Breast epithelium (tissue), 4 donors: ENCODE results near the gene PTPN4. TPM values are rescaled to one million over a fixed set of nuclear protein-coding genes. Genes with fewer than 3 reads are reported as not detected.

Experiments
- DNase-seq, 2 donors: peaks; one replicate each; pipeline ENCODE4 v3.0.0-alpha.2; 2019; ENCODE audit warnings: low spot score in 2 of 2
- H3K27ac ChIP-seq, 2 donors: fragments of 200-600 bp; sonication (generic) in 1 of 2; one replicate each; pipeline ENCODE4 v1.5.1; 2016 to 2019; ENCODE audit warnings: mild to moderate bottlenecking in 1 of 2
- H3K27me3 ChIP-seq, 2 donors: fragments of 200-600 bp; sonication (generic) in 1 of 2; one replicate each; pipeline versions ENCODE4 v1.5.1 to v1.6.0; 2017 to 2019; ENCODE audit warnings: control low read depth in 1 of 2, mild to moderate bottlenecking in 1 of 2
- H3K36me3 ChIP-seq: fragments of 200-600 bp; one replicate; pipeline ENCODE4 v1.5.1; 2019
- H3K4me1 ChIP-seq, 2 donors: fragments of 200-600 bp; sonication (generic); one replicate each; pipeline ENCODE4 v1.5.1; 2016 to 2019; ENCODE audit warnings: control low read depth in 1 of 2
- H3K4me3 ChIP-seq, 3 donors: fragments of 200-600 bp; sonication (generic); 1 replicate in 2 of 3; 2 replicates in 1 of 3; pipeline ENCODE4 v1.5.1; 2016 to 2019; ENCODE audit warnings: mild to moderate bottlenecking in 3 of 3, moderate library complexity in 2 of 3
- H3K9me3 ChIP-seq, 2 donors: fragments of 200-600 bp; sonication (generic) in 1 of 2; one replicate each; pipeline ENCODE4 v1.5.1; 2016 to 2019; ENCODE audit warnings: control low read depth in 1 of 2
- POLR2A ChIP-seq: fragments of 450-650 bp; IDR thresholded peaks from one replicate; pipeline ENCODE4 v1.6.1; 2016; ENCODE audit warnings: antibody characterized with exemption, mild to moderate bottlenecking, moderate library complexity
- POLR2AphosphoS5 ChIP-seq, 3 donors: sonication (generic); formaldehyde crosslinking; IDR thresholded peaks; one replicate each; pipeline ENCODE4 v1.6.1; 2017; ENCODE audit warnings: antibody characterized with exemption in 3 of 3
- intact Hi-C: fragments of 100-400 bp; cut with DNase I; formaldehyde crosslinking; loops from one replicate; pipeline ENCODE4 v1.15.1; 2023; ENCODE audit warnings: low total_unique reads
- total RNA-seq, 3 donors: library from RNA; depleted of rRNA; stranded (reverse); fragments of >200 nt; gene quantifications; one replicate each; pipeline ENCODE4 v1.1.0, GENCODE V29; 2016
- TF ChIP-seq, protein P1 (sequence below), 3 donors: fragments of 450-650 bp; IDR thresholded peaks; one replicate each; pipeline ENCODE4 v1.5.1; 2016 to 2017; ENCODE audit warnings: antibody characterized with exemption in 3 of 3, mild to moderate bottlenecking in 3 of 3, moderate library complexity in 3 of 3

PTPN4 gene
- total RNA-seq, 3 donors from 2014 or later, result 29.1 to 49.6 (median 38.7) TPM

- intact Hi-C loops, result no loop called here
- TF ChIP-seq, protein P1, sequence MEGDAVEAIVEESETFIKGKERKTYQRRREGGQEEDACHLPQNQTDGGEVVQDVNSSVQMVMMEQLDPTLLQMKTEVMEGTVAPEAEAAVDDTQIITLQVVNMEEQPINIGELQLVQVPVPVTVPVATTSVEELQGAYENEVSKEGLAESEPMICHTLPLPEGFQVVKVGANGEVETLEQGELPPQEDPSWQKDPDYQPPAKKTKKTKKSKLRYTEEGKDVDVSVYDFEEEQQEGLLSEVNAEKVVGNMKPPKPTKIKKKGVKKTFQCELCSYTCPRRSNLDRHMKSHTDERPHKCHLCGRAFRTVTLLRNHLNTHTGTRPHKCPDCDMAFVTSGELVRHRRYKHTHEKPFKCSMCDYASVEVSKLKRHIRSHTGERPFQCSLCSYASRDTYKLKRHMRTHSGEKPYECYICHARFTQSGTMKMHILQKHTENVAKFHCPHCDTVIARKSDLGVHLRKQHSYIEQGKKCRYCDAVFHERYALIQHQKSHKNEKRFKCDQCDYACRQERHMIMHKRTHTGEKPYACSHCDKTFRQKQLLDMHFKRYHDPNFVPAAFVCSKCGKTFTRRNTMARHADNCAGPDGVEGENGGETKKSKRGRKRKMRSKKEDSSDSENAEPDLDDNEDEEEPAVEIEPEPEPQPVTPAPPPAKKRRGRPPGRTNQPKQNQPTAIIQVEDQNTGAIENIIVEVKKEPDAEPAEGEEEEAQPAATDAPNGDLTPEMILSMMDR (IDR thresholded peaks at IDR 0.05), result no peak
- TF ChIP-seq POLR2A, result no peak
- TF ChIP-seq POLR2AphosphoS5 (IDR thresholded peaks at IDR 0.05), result no peak
- Histone ChIP-seq H3K36me3 (no peaks in the 10 kb centered on the region), H3K4me3 (no peak overlapping the region), H3K9me3 (no peaks in the 10 kb centered on the region), H3K27ac (no peak overlapping the region), H3K4me1 (no peaks in the 10 kb centered on the region), H3K27me3 (no peaks in the 10 kb centered on the region)
- no peak for DNase-seq
These were observed 270.2 kb downstream of the PTPN4 start for GRCh38 chr2:120029672-120030640.

GRCh38 chr2:120032297-120032696 lies 272.6 kb downstream of the PTPN4 start:
- H3K36me3 ChIP-seq, result no peaks in the 10 kb centered on the region
- intact Hi-C loops, result no loop called here
- no peak overlapping the region for H3K4me3 ChIP-seq
- no peaks in the 10 kb centered on the region for H3K27me3 ChIP-seq
- TF ChIP-seq POLR2A (no peak), POLR2AphosphoS5 (IDR thresholded peaks at IDR 0.05) (no peak)
- TF ChIP-seq, protein P1 (IDR thresholded peaks at IDR 0.05), result no peak
- H3K27ac ChIP-seq, result no peak overlapping the region
- no peak for DNase-seq
- H3K4me1 ChIP-seq, result no peaks in the 10 kb centered on the region
- no peaks in the 10 kb centered on the region for H3K9me3 ChIP-seq

Other genes with a start within 250 kb of the PTPN4 start
- not detected for gene SCTR, start 235.4 kb upstream of the PTPN4 start, total RNA-seq
- gene CFAP221, start 215.5 kb upstream of the PTPN4 start, total RNA-seq, result 1 to 10 TPM in 1 of 3 donors, under 1 TPM in 1, not detected in 1; 0.98 to 3.5 TPM
- 10 to 100 TPM in 2 of 3 donors, 1 to 10 TPM in 1; 3.4 to 16.5 (median 13.1) TPM for gene TMEM177, start 80.7 kb upstream of the PTPN4 start, total RNA-seq